ENCODE data around the gene SYT6. TPM values are rescaled to one million over a fixed set of nuclear protein-coding genes. Genes with fewer than 3 reads are reported as not detected.

The SYT6 gene
- total RNA-seq, 1 donor from 2014 or later = not detected

- Histone ChIP-seq H3K36me3 (no peaks in the 10 kb centered on the region), H3K27me3 (ENCODE audit: low read depth) (peaks cover 6% of the 10 kb centered on the region), H3K9me3 (replicated peaks) (no peaks in the 10 kb centered on the region), H3K27ac (replicated peaks) (no peak overlapping the region), H3K4me3 (no peak overlapping the region), H3K4me1 (peaks cover 20% of the 10 kb centered on the region)
- DNase-seq = no peak
- intact Hi-C loops (cut with micrococcal nuclease) = no loop called here
- TF ChIP-seq, protein P1, sequence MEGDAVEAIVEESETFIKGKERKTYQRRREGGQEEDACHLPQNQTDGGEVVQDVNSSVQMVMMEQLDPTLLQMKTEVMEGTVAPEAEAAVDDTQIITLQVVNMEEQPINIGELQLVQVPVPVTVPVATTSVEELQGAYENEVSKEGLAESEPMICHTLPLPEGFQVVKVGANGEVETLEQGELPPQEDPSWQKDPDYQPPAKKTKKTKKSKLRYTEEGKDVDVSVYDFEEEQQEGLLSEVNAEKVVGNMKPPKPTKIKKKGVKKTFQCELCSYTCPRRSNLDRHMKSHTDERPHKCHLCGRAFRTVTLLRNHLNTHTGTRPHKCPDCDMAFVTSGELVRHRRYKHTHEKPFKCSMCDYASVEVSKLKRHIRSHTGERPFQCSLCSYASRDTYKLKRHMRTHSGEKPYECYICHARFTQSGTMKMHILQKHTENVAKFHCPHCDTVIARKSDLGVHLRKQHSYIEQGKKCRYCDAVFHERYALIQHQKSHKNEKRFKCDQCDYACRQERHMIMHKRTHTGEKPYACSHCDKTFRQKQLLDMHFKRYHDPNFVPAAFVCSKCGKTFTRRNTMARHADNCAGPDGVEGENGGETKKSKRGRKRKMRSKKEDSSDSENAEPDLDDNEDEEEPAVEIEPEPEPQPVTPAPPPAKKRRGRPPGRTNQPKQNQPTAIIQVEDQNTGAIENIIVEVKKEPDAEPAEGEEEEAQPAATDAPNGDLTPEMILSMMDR (IDR thresholded peaks at IDR 0.05; ENCODE audit: borderline replicate concordance) = no peak
Observed at GRCh38 chr1:114079596-114080190, 74.0 kb downstream of the SYT6 start.

DNA sequence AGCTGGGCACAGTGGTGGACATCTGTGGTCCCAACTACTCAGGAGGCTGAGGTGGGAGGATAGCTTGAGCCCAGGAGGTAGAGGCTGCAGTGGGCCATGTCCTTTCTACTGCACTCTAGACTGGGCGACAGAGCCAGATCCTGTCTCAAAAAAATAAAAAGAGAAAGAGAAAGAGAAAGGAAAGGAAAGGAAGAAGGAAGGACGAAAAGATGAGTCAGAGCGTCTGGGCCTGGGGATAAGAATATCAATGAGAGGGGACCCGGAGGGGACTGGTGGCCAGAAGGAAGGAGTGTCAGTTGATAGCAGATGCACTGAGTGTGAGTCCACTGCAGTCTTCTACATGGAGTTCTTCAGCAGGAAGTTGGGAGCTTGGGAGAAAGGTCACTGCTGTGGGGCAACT, 75.6 kb downstream of the SYT6 start:
- no peak overlapping the region for H3K4me3 ChIP-seq
- TF ChIP-seq, protein P1 (IDR thresholded peaks at IDR 0.05; ENCODE audit: borderline replicate concordance) = no peak
- intact Hi-C loops (cut with micrococcal nuclease) = no loop called here
- H3K27ac ChIP-seq (replicated peaks) = no peak overlapping the region
- peaks cover 3% of the 10 kb centered on the region for H3K9me3 ChIP-seq (replicated peaks)
- H3K36me3 ChIP-seq = no peaks in the 10 kb centered on the region
- H3K27me3 ChIP-seq (ENCODE audit: low read depth) = peaks cover 6% of the 10 kb centered on the region
- peaks cover 20% of the 10 kb centered on the region for H3K4me1 ChIP-seq
- DNase-seq = no peak

DNA sequence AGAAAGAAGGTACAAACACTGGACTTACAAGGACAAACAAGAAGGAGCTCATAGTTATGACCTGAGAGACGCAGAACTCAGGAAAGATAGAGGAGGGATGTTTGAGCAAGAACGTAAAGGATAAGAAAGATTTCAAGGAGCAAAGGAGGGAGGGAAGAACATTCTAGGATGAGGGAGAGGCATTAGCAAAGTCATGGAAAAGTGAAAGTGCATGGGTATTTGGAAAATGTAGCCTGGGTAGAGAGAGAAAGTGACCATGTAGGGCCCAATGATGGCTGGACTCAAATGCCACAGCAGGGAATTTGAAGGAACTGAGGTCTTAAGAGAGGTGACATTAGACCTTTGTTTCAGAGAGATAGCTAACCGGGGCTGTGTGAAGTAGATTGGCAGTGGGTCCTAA, 76.5 kb downstream of the SYT6 start:
- peaks cover 16% of the 10 kb centered on the region for H3K4me1 ChIP-seq
- H3K4me3 ChIP-seq = no peak overlapping the region
- DNase-seq = no peak
- H3K36me3 ChIP-seq = no peaks in the 10 kb centered on the region
- intact Hi-C loops (cut with micrococcal nuclease) = no loop called here
- H3K27me3 ChIP-seq (ENCODE audit: low read depth) = peaks cover 6% of the 10 kb centered on the region
- peaks cover 12% of the 10 kb centered on the region for H3K9me3 ChIP-seq (replicated peaks)
- H3K27ac ChIP-seq (replicated peaks) = no peak overlapping the region
- TF ChIP-seq, protein P1 (IDR thresholded peaks at IDR 0.05; ENCODE audit: borderline replicate concordance) = no peak

DNA sequence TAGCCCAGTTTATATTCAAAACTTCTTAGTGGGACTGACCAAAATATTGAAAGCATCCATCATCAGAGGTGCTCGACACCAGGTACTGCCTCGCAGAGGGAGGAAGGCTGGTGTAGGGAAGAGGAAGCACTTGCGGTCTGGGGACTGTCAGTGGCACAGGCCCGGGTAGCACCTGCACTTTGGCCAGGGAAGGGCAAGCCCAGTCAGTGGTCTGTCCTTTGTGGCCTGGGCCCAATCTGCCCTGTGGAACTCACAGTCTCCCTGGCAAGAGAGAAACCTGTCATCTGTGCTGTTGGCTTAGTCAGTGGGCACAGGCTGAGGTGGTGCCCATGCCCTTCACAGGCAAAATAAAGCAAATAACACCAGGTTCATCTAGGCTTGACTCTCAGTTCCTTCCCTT, 77.4 kb downstream of the SYT6 start:
- TF ChIP-seq, protein P1 (IDR thresholded peaks at IDR 0.05; ENCODE audit: borderline replicate concordance) = no peak
- no peak overlapping the region for H3K27ac ChIP-seq (replicated peaks)
- H3K4me3 ChIP-seq = no peak overlapping the region
- H3K4me1 ChIP-seq = peaks cover 7% of the 10 kb centered on the region
- peaks cover 6% of the 10 kb centered on the region for H3K27me3 ChIP-seq (ENCODE audit: low read depth)
- H3K9me3 ChIP-seq (replicated peaks) = peaks cover 21% of the 10 kb centered on the region
- no peak for DNase-seq
- no peaks in the 10 kb centered on the region for H3K36me3 ChIP-seq
- intact Hi-C loops (cut with micrococcal nuclease) = no loop called here

DNA sequence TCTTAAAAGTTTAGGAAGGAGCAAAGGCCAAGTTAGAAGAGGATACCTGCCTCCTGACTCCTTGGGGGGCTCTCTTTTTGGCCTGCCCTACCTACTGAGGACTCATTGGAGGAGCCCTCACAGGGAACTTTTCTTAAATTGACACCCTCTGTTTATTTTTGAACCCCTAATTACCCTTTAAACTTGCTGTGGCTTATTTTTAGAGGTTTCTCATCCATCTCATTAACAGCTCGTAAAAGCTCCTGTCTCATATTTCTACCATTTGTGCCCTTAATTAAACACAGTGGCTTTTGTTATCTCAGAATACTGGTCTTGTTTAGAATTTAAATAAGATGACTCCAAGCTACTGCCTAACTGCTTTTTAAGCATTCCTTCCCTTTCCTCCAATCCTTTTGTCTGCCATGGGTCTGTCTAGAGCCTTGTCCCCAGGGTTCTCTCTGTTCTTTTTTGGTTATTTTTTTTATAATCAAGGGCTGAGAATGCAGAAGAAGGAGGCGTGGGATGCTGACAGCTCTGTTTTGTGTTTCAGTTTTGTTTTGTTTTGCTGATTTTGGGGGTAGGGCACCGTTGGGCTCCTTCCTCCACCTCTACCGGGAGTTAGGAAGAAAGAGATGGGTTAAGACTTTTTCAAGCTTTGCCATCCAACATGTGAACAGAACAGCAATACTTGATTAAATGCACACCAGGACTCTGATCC, 78.0 kb downstream of the SYT6 start:
- intact Hi-C loops (cut with micrococcal nuclease) = no loop called here
- no peak for DNase-seq

More for the DNA sequence above, 78.0 kb downstream of the SYT6 start:
- peaks cover 2% of the 10 kb centered on the region for H3K4me1 ChIP-seq
- peaks cover 21% of the 10 kb centered on the region for H3K9me3 ChIP-seq (replicated peaks)
- H3K27me3 ChIP-seq (ENCODE audit: low read depth) = peaks cover 6% of the 10 kb centered on the region
- TF ChIP-seq, protein P1 (IDR thresholded peaks at IDR 0.05; ENCODE audit: borderline replicate concordance) = no peak
- no peak overlapping the region for H3K4me3 ChIP-seq
- no peak overlapping the region for H3K27ac ChIP-seq (replicated peaks)
- no peaks in the 10 kb centered on the region for H3K36me3 ChIP-seq
